HL-60 (cell line): ENCODE measurements around the gene MSN.

Source experiments
- DNase-seq, 2 experiments: peaks; one replicate each; pipeline ENCODE4 v3.0.0-alpha.2; 2010 to 2020; ENCODE audit warnings: low read depth in 1 of 2, low spot score in 1 of 2
- H3K27ac ChIP-seq: fragments of 250-450 bp; sonication (Bioruptor Pico); replicated peaks from 2 replicates; pipeline ENCODE4 v1.5.1; 2020; ENCODE audit warnings: mild to moderate bottlenecking, moderate library complexity
- H3K27me3 ChIP-seq: fragments of 250-450 bp; sonication (Bioruptor Pico); 2 replicates; pipeline ENCODE4 v1.5.1; 2021; ENCODE audit warnings: mild to moderate bottlenecking, moderate library complexity; ENCODE audit not compliant: insufficient read depth, poor library complexity, severe bottlenecking
- H3K4me3 ChIP-seq: replicated peaks from 2 replicates; pipeline ENCODE4 v1.5.1; 2011; ENCODE audit warnings: mild to moderate bottlenecking, control low read depth, low read length; ENCODE audit not compliant: insufficient read depth
- CTCF ChIP-seq: IDR thresholded peaks from one replicate; pipeline ENCODE4 v1.5.1; 2011; ENCODE audit warnings: low read length, control low read depth, inconsistent platforms; ENCODE audit not compliant: insufficient read depth
- GABPA ChIP-seq: IDR thresholded peaks from 2 replicates; pipeline ENCODE4 v1.6.1; 2012; ENCODE audit warnings: low read depth
- POLR2AphosphoS5 ChIP-seq: IDR thresholded peaks from 2 replicates; pipeline ENCODE4 v1.6.1; 2012; ENCODE audit warnings: low read depth
- REST ChIP-seq: IDR thresholded peaks from 2 replicates; pipeline ENCODE4 v1.6.1; 2012; ENCODE audit warnings: low read depth; ENCODE audit not compliant: insufficient replicate concordance
- SPI1 ChIP-seq: IDR thresholded peaks from 2 replicates; pipeline ENCODE4 v1.6.1; 2012; ENCODE audit warnings: low read depth, mild to moderate bottlenecking, borderline replicate concordance

Gene MSN

GRCh38 chrX:65750674-65751469 lies 83.4 kb downstream of the MSN start:
- peak; percentile 87 to 97 for DNase-seq
- peak overlapping the region; percentile 89 for H3K27ac ChIP-seq
- H3K27me3 ChIP-seq = no peaks in the 10 kb centered on the region
- H3K4me3 ChIP-seq = no peak overlapping the region
- TF ChIP-seq REST = no peak
- TF ChIP-seq POLR2AphosphoS5 = peak; percentile 56; the same call in 1 of the 2 replicates
- TF ChIP-seq GABPA = no peak

- TF ChIP-seq CTCF = no peak
- TF ChIP-seq POLR2AphosphoS5 = no peak
- no peak for TF ChIP-seq REST
- TF ChIP-seq SPI1 = peak; percentile 90
- Histone ChIP-seq H3K27ac (peak overlapping the region; percentile 89), H3K4me3 (no peak overlapping the region), H3K27me3 (no peaks in the 10 kb centered on the region)
- DNase-seq = peak in 1 of 2 experiments; percentile 53
These were observed 84.1 kb downstream of the MSN start for GRCh38 chrX:65751519-65751918.

- TF ChIP-seq CTCF = no peak
- TF ChIP-seq POLR2AphosphoS5 = no peak
- no peak for TF ChIP-seq REST
- Histone ChIP-seq H3K4me3 (no peak overlapping the region), H3K27me3 (no peaks in the 10 kb centered on the region), H3K27ac (peak overlapping the region; percentile 89)
- DNase-seq = no peak
These were observed 84.8 kb downstream of the MSN start for GRCh38 chrX:65752294-65752693.

- no peak for TF ChIP-seq SPI1
- no peak for TF ChIP-seq POLR2AphosphoS5
- TF ChIP-seq CTCF = no peak
- no peak for TF ChIP-seq REST
- no peak for TF ChIP-seq GABPA
- peak overlapping the region; percentile 57 for H3K27ac ChIP-seq
- peak in 1 of 2 experiments; percentile 34 for DNase-seq
- H3K27me3 ChIP-seq = no peaks in the 10 kb centered on the region
- no peak overlapping the region for H3K4me3 ChIP-seq
These were observed 88.3 kb downstream of the MSN start for GRCh38 chrX:65755786-65756185.
